BLaER1 (cell line): ENCODE data around the gene GOLGA7B.

Experiments
- H3K27ac ChIP-seq: shearing (Covaris generic); formaldehyde crosslinking; 2 replicates; pipeline ENCODE4 v1.8.1; 2022
- H3K27me3 ChIP-seq: shearing (Covaris generic); formaldehyde crosslinking; 2 replicates; pipeline ENCODE4 v1.8.1; 2022
- H3K36me3 ChIP-seq: shearing (Covaris generic); formaldehyde crosslinking; 2 replicates; pipeline ENCODE4 v1.8.1; 2022
- H3K4me1 ChIP-seq: shearing (Covaris generic); formaldehyde crosslinking; 2 replicates; pipeline ENCODE4 v1.8.1; 2022
- H3K4me2 ChIP-seq: shearing (Covaris generic); formaldehyde crosslinking; 2 replicates; pipeline ENCODE4 v1.8.1; 2022
- H3K4me3 ChIP-seq: shearing (Covaris generic); formaldehyde crosslinking; 2 replicates; pipeline ENCODE4 v1.8.1; 2022
- H3K9ac ChIP-seq: shearing (Covaris generic); formaldehyde crosslinking; 2 replicates; pipeline ENCODE4 v1.8.1; 2022
- H3K9me3 ChIP-seq: shearing (Covaris generic); formaldehyde crosslinking; 2 replicates; pipeline ENCODE4 v1.8.1; 2022
- H4K20me1 ChIP-seq: shearing (Covaris generic); formaldehyde crosslinking; 2 replicates; pipeline ENCODE4 v1.8.1; 2022
- Cebpa-rat ChIP-seq: shearing (Covaris generic); IDR thresholded peaks from 2 replicates; pipeline ENCODE4 v1.8.1; 2022

GOLGA7B gene

DNA sequence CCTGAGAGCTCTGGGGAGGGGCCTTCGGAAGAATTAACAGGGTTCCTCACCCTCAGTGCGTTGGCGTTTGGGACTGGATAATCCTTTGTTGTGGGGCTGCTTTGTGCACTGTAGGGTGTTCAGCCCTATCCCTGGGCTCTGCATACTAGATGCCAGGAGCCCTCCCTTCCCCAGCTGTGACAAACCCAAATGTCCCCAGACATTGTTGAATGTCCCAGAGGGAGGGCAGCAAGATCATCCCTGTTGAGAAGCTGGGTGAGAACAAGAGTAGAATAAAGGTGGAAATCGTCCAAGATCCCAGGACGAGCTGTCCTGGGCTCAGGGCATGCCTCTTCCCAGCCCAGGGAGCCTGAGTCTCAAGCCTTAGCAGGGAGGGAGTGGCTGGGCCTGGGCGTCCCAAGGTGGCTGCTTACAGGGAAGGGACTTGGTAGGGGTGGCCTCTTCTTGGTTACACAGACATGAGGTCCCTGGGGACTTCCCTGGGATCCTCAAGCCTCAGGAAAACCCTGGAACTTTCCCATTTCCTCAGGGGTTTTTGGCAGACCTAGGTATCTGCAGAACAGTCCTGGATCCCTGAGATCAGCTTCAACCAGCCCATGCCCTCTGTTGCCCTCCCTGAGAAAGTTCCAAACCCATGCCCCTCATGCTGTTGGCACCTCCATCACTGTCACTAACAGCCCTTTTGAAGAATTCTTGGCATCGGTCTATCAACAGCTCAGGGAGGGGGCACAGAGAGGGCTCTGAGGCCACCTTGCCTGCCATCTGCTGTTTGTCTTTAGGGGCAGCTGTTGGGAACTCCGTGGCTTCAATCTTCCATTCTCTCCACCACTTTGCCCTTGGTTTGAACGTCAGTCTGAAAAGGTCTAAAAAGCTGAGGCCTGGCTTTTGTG is 53.7 kb downstream of the GOLGA7B start:
- peaks cover 20% of the 10 kb centered on the region; the same call in 1 of the 2 replicates for H3K27me3 ChIP-seq
- H3K27ac ChIP-seq: no peak overlapping the region
- H3K9ac ChIP-seq: no peak overlapping the region
- no peaks in the 10 kb centered on the region for H3K4me1 ChIP-seq
- no peaks in the 10 kb centered on the region for H3K9me3 ChIP-seq
- H3K36me3 ChIP-seq: no peaks in the 10 kb centered on the region
- no peaks in the 10 kb centered on the region for H4K20me1 ChIP-seq
- no peak for TF ChIP-seq Cebpa-rat
- H3K4me3 ChIP-seq: no peak overlapping the region
- no peak overlapping the region for H3K4me2 ChIP-seq

- no peak for TF ChIP-seq Cebpa-rat
- Histone ChIP-seq H3K9ac (no peak overlapping the region), H3K27me3 (peaks cover 20% of the 10 kb centered on the region; the same call in 1 of the 2 replicates), H3K4me2 (no peak overlapping the region), H3K4me1 (no peaks in the 10 kb centered on the region), H4K20me1 (no peaks in the 10 kb centered on the region), H3K36me3 (no peaks in the 10 kb centered on the region), H3K9me3 (no peaks in the 10 kb centered on the region), H3K27ac (no peak overlapping the region), H3K4me3 (no peak overlapping the region)
These were observed 54.4 kb downstream of the GOLGA7B start for GRCh38 chr10:97904018-97904381.

GRCh38 chr10:97904576-97904975 is 54.9 kb downstream of the GOLGA7B start:
- no peak for TF ChIP-seq Cebpa-rat
- peaks cover 20% of the 10 kb centered on the region; the same call in 1 of the 2 replicates for H3K27me3 ChIP-seq
- no peak overlapping the region for H3K9ac ChIP-seq
- no peaks in the 10 kb centered on the region for H3K36me3 ChIP-seq
- no peaks in the 10 kb centered on the region for H4K20me1 ChIP-seq
- no peak overlapping the region for H3K27ac ChIP-seq
- H3K4me3 ChIP-seq: no peak overlapping the region
- H3K4me2 ChIP-seq: no peak overlapping the region
- no peaks in the 10 kb centered on the region for H3K4me1 ChIP-seq
- H3K9me3 ChIP-seq: no peaks in the 10 kb centered on the region

GRCh38 chr10:97905276-97905675 is 55.6 kb downstream of the GOLGA7B start:
- no peak for TF ChIP-seq Cebpa-rat
- Histone ChIP-seq H4K20me1 (no peaks in the 10 kb centered on the region), H3K9ac (no peak overlapping the region), H3K36me3 (no peaks in the 10 kb centered on the region), H3K4me2 (no peak overlapping the region), H3K27me3 (peaks cover 20% of the 10 kb centered on the region; the same call in 1 of the 2 replicates), H3K4me3 (no peak overlapping the region), H3K4me1 (no peaks in the 10 kb centered on the region), H3K9me3 (no peaks in the 10 kb centered on the region), H3K27ac (no peak overlapping the region)

GRCh38 chr10:97907211-97907610 is 57.6 kb downstream of the GOLGA7B start:
- H3K27ac ChIP-seq: no peak overlapping the region
- no peak overlapping the region for H3K4me2 ChIP-seq
- H3K9me3 ChIP-seq: no peaks in the 10 kb centered on the region
- peaks cover 20% of the 10 kb centered on the region; the same call in 1 of the 2 replicates for H3K27me3 ChIP-seq
- no peak overlapping the region for H3K9ac ChIP-seq
- H3K36me3 ChIP-seq: no peaks in the 10 kb centered on the region
- no peaks in the 10 kb centered on the region for H4K20me1 ChIP-seq
- H3K4me1 ChIP-seq: peaks cover 1% of the 10 kb centered on the region
- no peak for TF ChIP-seq Cebpa-rat
- no peak overlapping the region for H3K4me3 ChIP-seq

- H3K27me3 ChIP-seq: peaks cover 20% of the 10 kb centered on the region; the same call in 1 of the 2 replicates
- no peak overlapping the region for H3K4me3 ChIP-seq
- no peak overlapping the region for H3K9ac ChIP-seq
- no peaks in the 10 kb centered on the region for H3K36me3 ChIP-seq
- H3K9me3 ChIP-seq: no peaks in the 10 kb centered on the region
- TF ChIP-seq Cebpa-rat: no peak
- no peak overlapping the region for H3K27ac ChIP-seq
- peaks cover 8% of the 10 kb centered on the region for H3K4me1 ChIP-seq
- H3K4me2 ChIP-seq: no peak overlapping the region
- no peaks in the 10 kb centered on the region for H4K20me1 ChIP-seq
These were observed 58.2 kb downstream of the GOLGA7B start for GRCh38 chr10:97907830-97908229.

DNA sequence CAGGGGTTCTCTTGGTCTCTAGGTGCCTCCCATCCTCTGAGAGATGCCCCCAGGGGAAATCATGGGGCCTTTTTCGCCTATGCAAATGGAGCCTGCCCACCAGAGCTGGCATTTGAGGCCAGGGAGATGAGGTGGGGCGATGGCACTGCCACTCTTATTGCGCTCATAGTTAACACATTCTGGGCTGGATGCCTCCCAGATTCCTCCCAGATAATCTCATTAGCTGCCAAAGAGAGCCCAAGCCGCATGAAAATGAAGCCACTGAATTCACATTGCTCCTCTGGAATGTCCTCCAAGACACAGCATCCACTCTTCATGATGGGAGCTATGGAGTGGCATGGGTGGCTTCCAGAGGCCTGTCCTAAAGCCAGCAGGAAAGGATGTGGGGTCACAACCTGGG is 61.0 kb downstream of the GOLGA7B start:
- H3K9ac ChIP-seq: no peak overlapping the region
- H4K20me1 ChIP-seq: no peaks in the 10 kb centered on the region
- no peak overlapping the region for H3K27ac ChIP-seq
- TF ChIP-seq Cebpa-rat: no peak
- no peaks in the 10 kb centered on the region for H3K36me3 ChIP-seq
- H3K4me2 ChIP-seq: no peak overlapping the region
- H3K27me3 ChIP-seq: peaks cover 14% of the 10 kb centered on the region; the same call in 1 of the 2 replicates
- H3K4me3 ChIP-seq: no peak overlapping the region
- peaks cover 21% of the 10 kb centered on the region for H3K4me1 ChIP-seq
- H3K9me3 ChIP-seq: no peaks in the 10 kb centered on the region

GRCh38 chr10:97911217-97911616 is 61.6 kb downstream of the GOLGA7B start:
- Histone ChIP-seq H3K4me2 (no peak overlapping the region), H3K9ac (no peak overlapping the region), H3K4me3 (no peak overlapping the region), H3K9me3 (no peaks in the 10 kb centered on the region), H3K27me3 (peaks cover 9% of the 10 kb centered on the region; the same call in 1 of the 2 replicates), H3K4me1 (peaks cover 21% of the 10 kb centered on the region), H3K27ac (no peak overlapping the region), H4K20me1 (no peaks in the 10 kb centered on the region), H3K36me3 (no peaks in the 10 kb centered on the region)
- no peak for TF ChIP-seq Cebpa-rat

- Histone ChIP-seq H3K9ac (no peak overlapping the region), H3K4me2 (no peak overlapping the region), H3K9me3 (no peaks in the 10 kb centered on the region), H3K36me3 (no peaks in the 10 kb centered on the region), H3K27me3 (no peaks in the 10 kb centered on the region), H3K27ac (no peak overlapping the region), H4K20me1 (no peaks in the 10 kb centered on the region), H3K4me1 (peaks cover 22% of the 10 kb centered on the region), H3K4me3 (no peak overlapping the region)
- no peak for TF ChIP-seq Cebpa-rat
These were observed 63.5 kb downstream of the GOLGA7B start for GRCh38 chr10:97913193-97913592.

DNA sequence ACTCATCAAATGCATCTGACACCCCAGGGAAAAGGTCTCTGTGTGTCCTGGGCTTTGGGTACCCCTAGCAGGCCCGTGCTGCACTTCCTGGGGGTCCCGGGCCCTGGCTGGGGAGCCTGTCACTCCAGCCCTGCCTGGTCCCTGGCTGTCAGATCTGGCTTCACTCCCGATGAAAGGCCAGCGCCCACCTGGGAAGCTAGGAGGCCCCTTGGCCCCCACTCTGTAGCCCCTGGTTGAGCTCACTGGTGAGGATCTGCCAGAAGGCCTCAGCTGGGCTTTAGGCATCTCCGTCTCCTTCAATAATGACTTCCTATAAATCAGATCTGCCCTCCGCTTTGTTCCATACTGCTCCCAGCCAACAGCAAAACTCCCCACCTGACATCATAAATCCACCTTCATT is 64.0 kb downstream of the GOLGA7B start:
- H3K27me3 ChIP-seq: no peaks in the 10 kb centered on the region
- H3K36me3 ChIP-seq: no peaks in the 10 kb centered on the region
- TF ChIP-seq Cebpa-rat: no peak
- no peaks in the 10 kb centered on the region for H4K20me1 ChIP-seq
- no peak overlapping the region for H3K27ac ChIP-seq
- no peak overlapping the region for H3K9ac ChIP-seq
- H3K4me2 ChIP-seq: no peak overlapping the region
- no peak overlapping the region for H3K4me3 ChIP-seq
- no peaks in the 10 kb centered on the region for H3K9me3 ChIP-seq
- peaks cover 26% of the 10 kb centered on the region for H3K4me1 ChIP-seq
